Liver (tissue), 3 donors: ENCODE data around the gene ABCB1.

Experiments used
- CTCF ChIP-seq: fragments of 150-350 bp; IDR thresholded peaks from 2 replicates; pipeline ENCODE4 v1.5.1; 2017; ENCODE audit warnings: improper control_type of control experiment, low read depth, low read length; ENCODE audit not compliant: missing input control
- MAX ChIP-seq: IDR thresholded peaks from 2 replicates; pipeline ENCODE4 v1.6.1; 2016; ENCODE audit warnings: antibody characterized with exemption
- REST ChIP-seq: IDR thresholded peaks from 2 replicates; pipeline ENCODE4 v1.6.1; 2016; ENCODE audit warnings: antibody characterized with exemption, mild to moderate bottlenecking
- TAF1 ChIP-seq: conservative IDR thresholded peaks from 2 replicates; pipeline ENCODE4 v1.6.1; 2016; ENCODE audit warnings: antibody characterized with exemption, mild to moderate bottlenecking
- YY1 ChIP-seq: IDR thresholded peaks from 2 replicates; pipeline ENCODE4 v1.6.1; 2016; ENCODE audit warnings: antibody characterized with exemption, mild to moderate bottlenecking
- donor health status: healthy.
- donor health status: healthy.

GRCh38 chr7:87517136-87517815, 83.4 kb downstream of the ABCB1 start:
- no peak for TF ChIP-seq CTCF
- no peak for TF ChIP-seq REST
- TF ChIP-seq YY1, result no peak
- no peak for TF ChIP-seq TAF1
- TF ChIP-seq MAX, result no peak
